NCI-H128 (cell line): ENCODE data around the gene TRAPPC13.
"Not testable (repeated sequence)": the region's sequence is repeated elsewhere in the genome, so short reads cannot be mapped to it uniquely, and the experiment has no call there.

Experiments
- DNase-seq: peaks from one replicate; lab custom pipeline; 2025; ENCODE audit not compliant: unreplicated experiment; lab: John Stamatoyannopoulos, UW

The TRAPPC13 gene

DNA sequence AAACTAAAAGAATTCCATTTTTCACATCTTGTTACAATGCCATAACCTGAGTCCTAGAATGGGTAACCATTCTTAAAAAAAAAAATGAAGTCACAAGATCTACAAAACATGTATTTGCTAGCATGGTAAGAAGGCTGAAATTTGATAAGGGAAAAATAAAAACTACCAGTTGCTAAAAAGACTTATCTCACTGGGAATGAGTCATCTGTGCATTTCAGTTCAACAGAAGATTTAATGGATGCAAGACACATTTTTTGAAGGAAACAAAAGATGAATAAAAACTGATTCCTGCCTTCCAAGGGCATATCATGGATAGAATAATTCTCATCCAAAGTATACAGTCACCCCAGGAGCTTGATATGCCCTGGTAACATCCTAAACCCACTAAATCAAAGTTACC, 49.9 kb downstream of the TRAPPC13 start:
- DNase-seq: no peak

DNA sequence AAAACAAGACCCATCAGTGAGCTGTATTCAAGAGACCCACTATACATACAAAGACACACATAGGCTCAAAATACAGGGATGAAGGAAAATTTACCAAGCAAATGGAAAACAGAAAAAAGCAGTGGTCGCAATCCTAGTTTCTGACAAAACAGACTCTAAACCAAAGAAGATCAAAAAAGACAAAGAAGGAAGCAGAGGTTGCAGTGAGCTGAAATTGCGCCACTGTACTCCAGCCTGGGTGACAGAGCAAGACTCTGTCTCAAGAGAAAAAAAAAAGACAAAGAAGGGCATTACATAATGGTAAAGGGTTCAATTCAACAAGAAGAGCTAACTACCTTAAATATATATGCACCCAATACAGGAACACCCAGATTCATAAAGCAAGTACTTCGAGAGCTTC, 51.2 kb downstream of the TRAPPC13 start:
- DNase-seq: not testable (repeated sequence)

DNA sequence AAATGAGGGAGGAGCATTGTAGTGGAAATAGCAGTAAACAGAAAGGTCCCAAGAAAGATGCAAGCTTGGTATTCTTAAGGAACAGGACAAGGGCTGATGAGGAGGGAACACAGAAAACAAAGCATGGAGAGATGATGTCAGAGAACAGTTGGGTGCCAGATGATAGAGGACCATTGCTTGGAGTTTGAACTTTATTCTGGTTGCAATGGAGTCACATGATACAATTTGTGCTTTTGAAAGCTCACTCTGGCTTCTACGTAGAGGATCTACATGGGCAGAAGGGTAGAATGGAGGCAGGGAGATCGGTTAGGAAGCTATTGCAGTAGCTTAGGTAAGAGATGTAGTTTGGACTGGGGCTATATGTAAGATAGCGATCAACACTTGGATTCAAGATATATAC, 57.3 kb downstream of the TRAPPC13 start:
- DNase-seq: no peak

DNA sequence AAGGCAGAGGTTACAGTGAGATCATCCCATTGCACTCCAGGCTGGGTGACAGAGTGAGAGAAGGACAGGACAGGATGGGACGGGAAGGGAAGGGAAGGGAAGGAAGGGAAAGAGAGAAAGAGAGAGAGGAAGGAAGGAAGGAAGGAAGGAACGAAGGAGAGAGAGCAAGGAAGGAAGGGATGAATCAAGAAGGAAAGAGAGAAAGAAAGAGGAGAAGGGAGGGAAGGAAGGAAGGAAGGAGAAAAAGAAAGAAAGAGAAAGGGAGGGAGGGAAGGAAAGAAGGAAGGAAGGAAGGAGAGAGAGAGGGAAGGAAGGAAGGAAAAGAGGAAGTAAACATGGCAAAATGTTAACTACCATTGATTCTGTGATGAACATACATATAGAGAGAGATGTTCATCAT, 68.3 kb downstream of the TRAPPC13 start:
- no peak for DNase-seq

DNA sequence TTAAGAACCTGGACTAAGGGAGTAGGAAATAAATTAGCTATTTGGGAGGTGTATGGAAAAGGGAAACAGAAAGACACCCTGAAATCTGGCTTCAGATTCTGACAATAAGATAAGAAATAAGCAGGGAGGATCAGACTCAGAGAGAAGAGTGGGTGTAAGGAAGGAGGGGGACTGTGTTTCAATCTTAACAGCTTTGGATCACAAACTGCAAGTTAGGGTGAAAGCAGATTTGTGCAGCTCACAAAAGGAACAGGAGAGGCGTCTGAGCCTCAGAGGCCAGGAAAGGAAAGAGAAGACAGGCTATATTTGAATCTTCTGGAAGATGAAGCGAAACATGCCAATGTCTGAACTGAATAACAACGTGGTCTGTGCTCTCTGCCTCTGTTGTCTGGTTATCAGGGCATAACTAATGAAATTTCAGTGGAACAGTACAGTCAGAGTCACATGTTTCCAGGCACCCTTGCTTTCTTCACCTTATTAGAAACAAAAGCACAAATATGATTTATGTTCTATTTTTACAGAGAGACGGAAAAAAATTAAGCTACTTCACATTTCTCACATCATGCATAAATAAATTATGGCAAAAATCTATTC, 70.4 kb downstream of the TRAPPC13 start:
- DNase-seq: no peak

DNA sequence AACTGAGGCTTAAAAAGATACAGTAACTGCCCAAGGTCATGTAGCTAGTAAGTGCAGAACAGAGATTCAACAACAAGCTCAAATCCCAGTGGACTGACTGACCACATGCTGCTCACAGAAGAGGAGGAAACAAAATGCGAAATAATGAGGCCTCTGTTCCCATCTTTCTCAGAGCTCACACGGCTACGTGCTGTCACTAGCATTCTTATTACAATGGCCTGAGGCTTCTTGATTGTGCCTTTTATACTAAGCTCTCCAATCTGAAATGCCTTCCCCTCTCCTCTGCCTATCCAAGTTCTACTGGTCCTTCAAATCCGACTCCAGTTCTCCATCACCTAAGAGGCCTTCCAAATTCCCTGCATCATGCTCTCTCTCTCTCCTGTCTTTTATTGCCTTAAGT, 71.1 kb downstream of the TRAPPC13 start:
- no peak for DNase-seq

DNA sequence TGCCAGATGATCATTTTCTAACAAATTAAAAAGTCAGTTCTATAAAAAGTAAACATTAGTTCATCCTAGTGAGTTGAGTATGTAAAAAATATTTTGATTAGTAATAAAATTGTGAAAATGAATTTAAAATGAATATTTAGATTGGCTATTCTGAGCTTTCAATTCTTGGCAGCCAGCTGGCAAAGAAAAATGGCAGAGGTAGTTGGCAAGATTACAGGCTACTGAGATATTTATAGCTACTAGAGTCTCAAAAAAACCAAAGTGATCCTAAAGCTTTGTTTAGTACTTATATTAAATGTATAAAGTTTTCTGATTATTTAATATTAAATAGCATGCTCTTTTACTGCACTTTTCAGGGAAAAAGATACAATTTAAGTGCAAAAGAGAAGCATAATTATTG, 72.1 kb downstream of the TRAPPC13 start:
- DNase-seq: no peak

DNA sequence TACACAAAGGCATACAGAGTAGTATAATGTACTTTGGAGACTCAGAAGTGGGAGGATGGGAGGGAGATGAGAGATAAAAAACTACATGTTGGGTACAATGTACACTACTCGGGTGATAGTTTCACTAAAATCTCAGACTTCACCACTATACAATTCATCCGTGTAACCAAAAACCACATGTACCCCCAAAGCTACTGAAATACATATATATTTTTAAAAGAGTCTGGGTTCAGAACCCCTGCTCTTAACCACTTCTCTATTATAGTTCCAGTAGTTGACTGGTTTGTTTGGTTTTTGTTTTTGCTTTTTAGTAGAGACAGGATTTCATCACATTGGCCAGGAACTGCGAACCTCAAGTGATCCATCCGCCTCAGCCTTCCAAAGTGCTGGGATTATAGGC, 74.5 kb downstream of the TRAPPC13 start:
- no peak for DNase-seq

DNA sequence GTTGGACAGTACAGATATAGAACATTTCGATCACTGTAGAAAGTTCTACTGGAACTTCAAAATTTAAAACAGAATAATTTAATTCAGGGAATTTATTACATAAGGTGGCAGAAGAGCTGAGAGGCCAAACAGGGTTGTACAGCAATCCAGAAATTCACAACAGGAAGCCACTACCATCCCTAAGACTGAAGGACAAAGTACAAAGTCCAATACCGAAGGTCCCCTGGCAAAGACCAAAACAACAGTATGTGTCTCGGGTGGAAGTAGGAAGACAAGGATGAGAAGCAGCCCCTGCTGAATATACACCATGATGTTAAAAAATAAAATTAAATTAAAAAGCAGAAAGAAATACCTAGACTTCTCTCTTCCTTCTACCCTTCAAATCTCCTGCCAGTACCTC, 77.2 kb downstream of the TRAPPC13 start:
- DNase-seq: no peak

DNA sequence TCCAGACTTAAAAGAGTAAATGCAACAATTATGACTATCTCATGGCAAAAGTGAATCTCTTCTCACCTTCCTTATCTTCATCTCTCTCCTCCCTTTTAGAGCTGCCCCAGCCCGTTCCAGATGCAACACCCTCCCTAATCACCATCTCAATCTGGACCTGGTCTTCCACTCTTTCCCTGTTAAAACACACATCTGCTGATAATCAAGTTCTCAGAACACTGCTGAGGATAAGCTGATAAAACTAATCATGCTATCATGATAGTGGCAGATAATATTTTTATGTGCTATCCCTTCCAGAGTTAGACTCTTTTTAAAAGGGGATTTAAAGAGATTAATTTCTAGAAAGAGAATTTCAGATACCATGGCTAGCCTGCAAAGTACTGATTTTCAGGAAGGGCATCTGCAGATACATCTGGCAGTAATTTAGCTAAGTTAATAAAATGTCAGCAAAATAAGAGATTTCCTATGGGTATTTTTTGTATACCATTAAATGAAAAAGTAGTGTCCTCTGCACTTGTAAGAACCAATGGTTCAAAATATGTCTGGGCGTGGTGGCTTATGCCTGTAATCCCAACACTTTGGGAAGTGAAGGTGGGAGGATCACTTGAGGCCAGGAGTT, 79.9 kb downstream of the TRAPPC13 start:
- no peak for DNase-seq

DNA sequence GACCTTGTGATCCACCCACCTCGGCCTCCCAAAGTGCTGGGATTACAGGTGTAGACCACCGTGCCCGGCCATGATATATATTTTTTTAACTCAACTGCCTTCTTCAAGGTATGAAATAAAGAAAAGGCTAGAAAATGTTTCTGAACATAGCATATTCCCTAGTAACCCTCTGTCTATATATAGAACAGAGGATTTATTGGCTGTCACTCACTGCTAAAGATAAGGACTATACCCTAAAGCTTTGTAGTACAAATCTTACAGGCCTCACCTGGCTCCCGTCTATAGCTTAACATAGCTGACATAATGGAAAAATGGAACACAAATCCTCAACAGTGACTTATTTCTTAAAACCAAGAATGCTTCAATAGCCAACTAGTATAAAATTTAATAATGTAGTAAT, 82.8 kb downstream of the TRAPPC13 start:
- DNase-seq: no peak

DNA sequence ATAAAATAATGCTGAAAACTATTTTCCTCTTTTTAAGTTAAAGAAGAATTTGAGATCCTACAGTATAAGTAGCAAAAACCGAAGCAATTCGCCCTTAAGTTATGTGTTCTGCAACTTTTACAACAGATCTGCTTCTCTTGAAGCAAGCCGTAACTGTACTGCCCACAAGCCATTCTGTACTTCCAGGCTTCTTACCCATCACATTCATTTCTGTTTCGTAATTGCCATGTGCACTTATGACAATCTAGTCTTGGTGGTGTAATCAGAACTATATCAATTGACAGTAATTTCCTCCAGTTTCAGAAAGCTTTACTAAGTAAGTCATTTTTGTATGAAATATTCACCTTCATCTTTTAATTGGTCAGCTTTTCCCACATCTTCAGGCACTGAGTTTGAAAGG, 83.3 kb downstream of the TRAPPC13 start:
- no peak for DNase-seq
